GM19239 (cell line): ENCODE measurements around the gene CXCL16.

ENCODE experiments used
- DNase-seq: peaks from one replicate; pipeline ENCODE4 v3.0.0; 2011; ENCODE audit warnings: low spot score; ENCODE audit not compliant: insufficient read length
- FAIRE-seq: peaks from 2 replicates; lab custom pipeline; 2011; peaks lifted over from hg19 to GRCh38; lab: Jason Lieb, UNC

CXCL16 gene

GRCh38 chr17:4753392-4753791 is 13.7 kb upstream of the CXCL16 start:
- FAIRE-seq, result no peak
- no peak for DNase-seq

GRCh38 chr17:4751932-4752331 is 12.2 kb upstream of the CXCL16 start:
- FAIRE-seq (no peak), DNase-seq (no peak)

- no peak for DNase-seq
- FAIRE-seq, result no peak
Observed at GRCh38 chr17:4750606-4751005, 10.9 kb upstream of the CXCL16 start.

- DNase-seq, result no peak
- no peak for FAIRE-seq
Observed at GRCh38 chr17:4748686-4749085, 9.0 kb upstream of the CXCL16 start.

- FAIRE-seq (no peak), DNase-seq (no peak)
Observed at GRCh38 chr17:4747847-4748246, 8.1 kb upstream of the CXCL16 start.

GRCh38 chr17:4744999-4745969 is 5.6 kb upstream of the CXCL16 start:
- DNase-seq (no peak), FAIRE-seq (no peak)

- DNase-seq (no peak), FAIRE-seq (no peak)
Observed at GRCh38 chr17:4743898-4744297, 4.2 kb upstream of the CXCL16 start.

GRCh38 chr17:4743216-4743615 is 3.5 kb upstream of the CXCL16 start:
- FAIRE-seq (no peak), DNase-seq (no peak)

GRCh38 chr17:4742629-4743028 is 2.9 kb upstream of the CXCL16 start:
- DNase-seq (no peak), FAIRE-seq (no peak)

GRCh38 chr17:4742133-4742532 is 2.4 kb upstream of the CXCL16 start:
- DNase-seq (no peak), FAIRE-seq (no peak)

- FAIRE-seq (no peak), DNase-seq (no peak)
Observed at GRCh38 chr17:4741544-4741943, 1.8 kb upstream of the CXCL16 start.

GRCh38 chr17:4740584-4740983 is 856 bp upstream of the CXCL16 start:
- DNase-seq (no peak), FAIRE-seq (no peak)

- DNase-seq (no peak), FAIRE-seq (no peak)
Observed at GRCh38 chr17:4740025-4740351, 260 bp upstream of the CXCL16 start.

- FAIRE-seq (no peak), DNase-seq (no peak)
Observed at GRCh38 chr17:4738136-4739121, 1.3 kb downstream of the CXCL16 start.

GRCh38 chr17:4735876-4736651 is 3.7 kb downstream of the CXCL16 start:
- DNase-seq (no peak), FAIRE-seq (no peak)

GRCh38 chr17:4734857-4735475 is 4.8 kb downstream of the CXCL16 start:
- FAIRE-seq, result no peak

GRCh38 chr17:4733073-4733531 is 6.6 kb downstream of the CXCL16 start:
- DNase-seq (no peak), FAIRE-seq (peak; percentile 91)

More at GRCh38 chr17:4734857-4735475, 4.8 kb downstream of the CXCL16 start:
- no peak for DNase-seq

- FAIRE-seq (peak; percentile 60), DNase-seq (no peak)
Observed at GRCh38 chr17:4728124-4728523, 11.6 kb downstream of the CXCL16 start.

GRCh38 chr17:4725646-4726310 is 13.9 kb downstream of the CXCL16 start:
- DNase-seq, result no peak
- no peak for FAIRE-seq
